HG03521 (cell line): ENCODE data around the gene MCF2L.

Source experiments
- ATAC-seq: cut with Tn5 transposase; IDR thresholded peaks from one replicate; pipeline ENCODE4 v1.9.1; 2021; ENCODE audit warnings: mild to moderate bottlenecking, moderate library complexity; ENCODE audit not compliant: unreplicated experiment

MCF2L gene

DNA sequence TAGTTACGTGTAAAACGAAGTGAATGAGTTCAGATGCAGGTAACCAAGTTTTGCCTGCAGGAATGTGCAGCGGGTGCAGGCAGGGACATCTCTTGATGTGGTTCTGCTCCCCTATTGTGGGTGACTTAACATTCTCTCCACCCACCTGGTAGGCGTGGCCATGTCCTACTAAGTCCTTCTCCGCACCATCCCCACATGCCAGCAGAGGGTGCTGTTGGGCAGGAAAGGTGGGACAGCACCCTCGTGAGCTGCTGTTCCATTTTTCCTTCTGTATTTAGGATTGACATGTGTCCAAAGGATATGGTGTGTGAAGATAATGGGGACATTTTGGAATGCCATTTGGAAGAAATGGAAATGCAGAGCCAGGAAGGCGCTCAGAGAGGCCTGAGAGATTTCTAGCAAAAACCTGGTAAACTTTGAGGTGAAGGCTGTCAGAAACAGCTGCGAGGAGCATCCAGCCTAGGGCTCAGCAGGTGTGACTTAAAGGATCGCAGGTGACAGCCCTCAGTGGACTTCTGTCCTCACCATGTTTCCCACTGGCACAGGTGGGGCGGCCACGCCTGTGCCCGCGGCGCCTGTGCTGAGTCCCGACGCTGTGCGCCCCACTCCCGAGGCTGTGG lies 26.2 kb upstream of the MCF2L start:
- peak; percentile 90 for ATAC-seq

DNA sequence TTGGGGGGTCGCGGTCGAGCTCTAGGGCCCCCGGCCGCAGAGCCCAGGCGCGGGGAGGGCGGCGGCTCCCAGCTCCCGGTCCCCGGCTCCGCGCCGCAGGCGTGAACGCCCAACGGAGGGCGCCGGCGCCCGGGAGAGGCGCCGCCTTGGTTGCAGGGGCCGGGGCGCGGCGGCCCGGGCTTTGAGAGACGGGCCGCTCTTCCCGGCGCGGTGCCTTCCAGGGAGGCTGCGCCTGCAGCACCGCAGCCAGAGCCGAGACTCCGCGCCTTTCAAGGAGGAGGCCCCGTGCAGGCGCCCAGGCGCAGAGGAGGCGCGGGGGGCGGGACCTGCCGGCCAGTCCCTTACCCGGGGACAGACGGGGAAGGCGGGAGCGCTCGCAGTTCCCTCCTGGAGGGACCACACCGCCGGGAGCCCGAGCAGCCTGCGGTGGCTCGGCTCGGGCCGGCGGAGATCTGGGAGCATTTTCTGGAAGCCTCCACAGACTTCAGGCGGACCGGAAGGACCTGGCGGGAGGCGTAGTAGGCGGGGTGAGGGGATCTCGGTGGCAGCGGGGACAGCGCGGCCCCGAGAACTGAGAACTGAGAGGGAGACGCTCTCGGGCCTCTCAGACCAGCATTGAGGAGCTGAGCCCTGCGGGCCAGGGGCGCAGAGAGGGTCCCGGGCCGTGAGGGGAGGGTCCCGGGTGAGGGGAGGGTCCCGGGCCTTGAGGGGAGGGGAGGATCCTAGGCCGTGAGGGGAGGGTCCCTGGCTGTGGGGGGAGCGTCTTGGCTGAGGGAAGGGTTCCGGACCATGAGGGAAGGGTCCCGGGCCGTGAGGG lies 25.5 kb upstream of the MCF2L start:
- ATAC-seq: peak; percentile 29

DNA sequence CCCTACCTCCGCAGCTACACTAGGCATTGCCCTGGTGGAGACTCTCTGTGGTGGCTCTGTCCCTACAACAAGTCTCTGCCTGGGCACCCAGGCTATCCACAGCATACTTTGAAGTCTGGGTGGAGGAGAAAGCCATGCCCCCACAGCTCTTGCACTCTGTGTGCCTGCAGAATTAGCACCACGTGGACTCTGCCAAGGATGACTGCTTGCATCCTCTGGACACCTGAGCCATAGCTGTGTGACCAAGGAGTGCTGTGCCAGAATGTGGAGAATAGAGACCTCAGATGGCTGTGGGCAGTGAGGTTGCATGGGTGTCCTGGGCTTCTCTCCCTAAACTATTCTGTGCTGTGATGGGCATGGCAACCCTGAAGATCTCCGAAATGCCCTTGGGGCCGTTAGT lies 21.2 kb upstream of the MCF2L start:
- no peak for ATAC-seq

DNA sequence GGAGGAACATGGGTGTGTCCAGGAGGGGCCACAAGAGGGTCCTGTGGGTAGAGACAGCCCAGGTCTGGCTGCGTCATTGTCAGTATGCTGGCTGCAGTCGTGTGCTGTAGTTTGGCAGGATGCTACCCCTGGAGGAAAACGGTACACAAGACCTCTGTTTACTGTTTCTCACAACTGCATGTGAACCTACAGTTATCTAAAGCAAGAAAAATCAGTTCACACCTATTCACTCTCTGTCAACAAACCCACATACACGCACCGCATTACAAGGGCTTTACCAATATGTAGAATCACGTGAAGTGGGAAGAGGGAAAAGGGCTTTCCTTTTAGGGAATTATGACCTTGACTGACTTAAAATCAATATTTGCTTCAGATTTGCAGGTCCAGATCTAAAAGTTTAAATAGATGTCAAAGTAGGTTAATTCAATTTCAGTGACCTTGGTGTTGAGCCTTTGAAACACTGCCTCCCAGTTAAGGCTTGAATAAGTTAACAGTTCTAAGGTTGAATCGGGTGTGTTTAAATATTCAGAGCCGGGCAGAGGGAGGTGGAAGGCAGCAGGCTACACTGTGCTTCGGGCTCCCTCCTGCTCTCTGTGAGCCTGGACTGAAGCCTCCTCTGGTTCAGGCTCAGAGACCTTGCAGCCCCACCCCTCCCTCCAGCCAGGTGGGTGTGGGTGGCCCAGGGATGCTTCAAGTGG lies 17.2 kb upstream of the MCF2L start:
- no peak for ATAC-seq

DNA sequence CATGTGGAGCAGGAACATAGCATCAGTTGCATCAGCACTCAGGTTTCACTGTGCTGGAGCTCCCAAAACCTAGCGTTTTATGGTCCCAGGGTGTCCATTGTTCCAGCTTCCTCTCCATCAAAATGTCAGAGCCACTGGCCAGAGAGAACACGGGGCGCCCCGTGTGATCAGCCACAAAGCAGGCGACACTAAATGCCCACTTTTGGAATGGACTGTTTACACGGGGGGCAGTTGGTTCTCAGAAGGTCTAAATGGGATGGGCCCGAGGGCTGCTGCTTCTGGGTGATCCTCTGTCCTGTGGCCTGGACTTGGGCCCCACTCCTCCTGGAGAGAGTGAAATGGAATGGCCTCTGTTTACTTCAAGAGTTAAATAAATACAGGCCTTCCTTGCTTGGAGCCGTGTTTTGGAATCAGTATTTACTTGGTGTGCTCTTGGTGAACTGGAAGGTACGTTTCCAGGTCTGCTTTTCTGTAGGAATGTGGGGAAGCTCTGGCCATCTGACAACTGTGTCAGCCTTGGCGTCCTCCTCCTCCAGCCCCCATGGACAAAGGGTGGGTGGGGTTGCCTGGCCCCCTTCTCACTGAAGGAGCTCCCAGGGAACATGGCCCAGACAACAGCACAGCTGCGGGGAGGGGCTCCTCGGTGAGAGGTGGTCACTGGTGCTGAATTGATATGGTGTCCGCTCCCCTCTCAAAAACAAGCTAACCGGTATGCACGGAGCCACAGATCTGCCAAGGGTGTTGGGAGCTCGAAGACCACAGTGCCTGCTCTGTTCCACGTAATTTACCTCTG lies 16.1 kb upstream of the MCF2L start:
- no peak for ATAC-seq

DNA sequence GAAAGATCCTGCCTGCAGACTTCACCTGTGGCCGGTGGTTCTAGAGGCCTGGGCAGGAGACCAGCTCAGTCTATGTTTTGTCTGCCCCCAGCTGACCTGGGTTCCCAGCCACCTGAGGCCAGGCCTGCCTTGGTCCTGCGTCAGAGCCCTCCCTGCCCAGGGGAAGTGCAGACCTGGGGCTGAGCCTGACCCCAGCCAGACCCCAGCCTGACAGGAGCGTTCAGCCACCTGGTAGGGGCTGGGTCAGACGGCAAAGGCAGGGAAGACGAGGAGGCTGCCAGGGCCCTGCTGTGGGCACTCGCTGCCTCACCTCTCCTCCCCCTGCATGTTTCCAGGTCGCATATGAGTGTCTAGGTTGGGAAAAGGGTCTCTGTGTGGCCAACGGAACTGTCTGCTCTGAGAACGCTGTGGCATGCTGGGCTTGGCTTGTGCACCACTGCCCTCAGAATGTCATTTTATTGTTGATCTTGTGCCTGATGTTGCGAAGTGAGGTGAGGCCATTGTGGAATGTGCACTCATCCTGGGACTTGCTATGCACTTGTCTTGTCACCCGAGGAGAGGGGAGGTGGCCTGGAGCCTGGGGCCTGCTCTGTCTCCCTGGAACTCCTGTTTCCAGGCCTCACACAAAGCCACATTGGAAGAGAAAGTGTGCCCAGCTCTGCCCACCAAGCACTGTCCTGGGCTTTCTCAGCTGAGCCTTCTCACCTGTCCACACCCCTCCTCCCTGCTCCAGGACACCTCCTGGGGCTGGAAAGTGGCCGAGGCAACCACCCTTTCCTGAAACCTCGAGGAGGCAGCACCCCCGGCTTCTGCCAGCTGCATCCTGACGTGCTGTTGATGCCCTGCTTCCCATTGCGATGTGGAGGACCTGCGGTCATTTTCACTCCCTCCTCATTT lies 15.2 kb upstream of the MCF2L start:
- no peak for ATAC-seq

DNA sequence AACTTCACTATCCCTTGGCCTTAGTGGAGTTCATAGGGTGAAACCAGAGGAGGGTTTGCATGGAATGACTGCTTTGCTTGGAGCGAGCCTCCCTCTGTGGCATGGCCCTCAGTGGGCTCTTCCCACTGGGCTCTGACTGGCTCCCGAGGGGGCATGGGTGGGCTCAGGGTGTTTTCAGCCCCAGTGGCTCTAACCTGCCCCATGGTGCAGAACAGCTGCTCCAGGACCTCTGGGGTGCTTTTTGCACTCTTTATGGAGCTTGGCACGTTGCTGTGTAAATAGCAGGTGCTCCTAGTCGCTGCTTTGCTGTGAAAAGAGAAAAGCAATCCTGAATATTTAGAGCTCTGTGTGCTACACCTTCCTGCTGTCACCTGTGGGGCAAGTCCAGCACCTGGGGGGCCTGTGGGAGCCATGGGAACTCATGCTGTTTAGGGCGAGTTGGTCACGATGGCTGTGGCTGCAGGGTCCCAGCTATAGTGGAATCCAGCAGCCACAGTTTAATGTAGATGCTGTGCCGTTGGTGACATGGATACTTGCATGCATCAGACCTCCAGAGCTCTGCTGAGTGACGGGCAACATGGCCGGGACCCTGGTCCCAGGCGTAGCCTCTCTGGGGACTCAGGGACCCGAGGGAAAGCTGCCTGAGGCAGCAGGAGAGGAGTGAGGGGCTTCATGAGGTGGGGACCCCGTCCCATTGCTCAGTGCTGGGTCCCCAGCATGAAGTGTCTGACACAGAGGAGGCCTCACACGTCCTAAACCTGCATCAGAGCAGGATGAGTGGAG lies 14.3 kb upstream of the MCF2L start:
- no peak for ATAC-seq

DNA sequence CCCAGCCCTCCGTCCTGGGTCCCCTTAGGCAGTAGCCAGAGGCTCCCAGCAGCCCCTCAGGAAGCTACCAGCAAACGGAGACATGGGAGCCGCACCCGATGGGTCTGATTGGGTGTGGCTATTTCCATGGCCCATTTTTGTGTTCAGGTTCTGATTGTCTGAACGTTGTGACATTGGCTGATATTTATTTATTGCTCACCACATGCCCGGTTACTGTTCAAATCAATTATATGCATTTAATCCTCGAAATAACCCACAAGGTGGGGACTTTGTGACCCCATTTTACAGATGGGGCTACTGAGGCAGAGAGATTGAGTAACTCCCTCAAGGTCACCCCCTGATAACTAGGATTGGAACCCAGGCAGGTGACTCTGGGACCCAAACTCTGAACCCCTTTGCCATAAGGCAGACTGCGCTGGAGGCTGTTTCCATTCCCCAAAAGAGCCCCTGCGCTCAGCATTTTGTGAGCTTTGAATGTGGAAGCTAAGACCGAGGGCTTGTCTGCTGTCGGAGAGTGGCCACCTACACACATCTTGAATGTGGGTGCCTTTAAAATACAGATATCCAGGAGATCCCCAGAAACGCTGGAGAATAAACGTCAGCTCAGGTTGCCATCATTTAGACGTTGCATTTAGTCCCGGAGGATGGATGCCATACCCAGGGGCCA lies 13.6 kb upstream of the MCF2L start:
- ATAC-seq: no peak

DNA sequence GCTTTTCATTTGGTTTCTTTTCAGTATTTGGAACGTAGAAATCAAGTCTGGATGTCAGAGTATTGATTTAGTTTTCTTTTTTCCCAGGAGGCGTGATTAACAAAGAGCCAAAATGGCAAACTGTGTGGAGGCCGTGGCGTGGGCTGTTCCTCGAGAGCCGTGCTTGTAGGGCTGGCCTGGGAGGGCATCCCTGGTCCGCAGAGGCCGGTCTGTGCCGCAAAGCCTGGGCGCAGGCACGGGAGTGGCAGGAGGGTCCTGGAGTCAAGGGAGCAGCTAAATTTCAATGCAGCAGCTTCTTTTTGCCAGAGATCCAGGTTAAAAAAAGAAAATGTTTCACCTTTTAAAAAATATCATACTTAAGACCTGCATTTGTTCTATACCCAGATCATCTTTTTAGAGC lies 13.1 kb upstream of the MCF2L start:
- ATAC-seq: no peak

DNA sequence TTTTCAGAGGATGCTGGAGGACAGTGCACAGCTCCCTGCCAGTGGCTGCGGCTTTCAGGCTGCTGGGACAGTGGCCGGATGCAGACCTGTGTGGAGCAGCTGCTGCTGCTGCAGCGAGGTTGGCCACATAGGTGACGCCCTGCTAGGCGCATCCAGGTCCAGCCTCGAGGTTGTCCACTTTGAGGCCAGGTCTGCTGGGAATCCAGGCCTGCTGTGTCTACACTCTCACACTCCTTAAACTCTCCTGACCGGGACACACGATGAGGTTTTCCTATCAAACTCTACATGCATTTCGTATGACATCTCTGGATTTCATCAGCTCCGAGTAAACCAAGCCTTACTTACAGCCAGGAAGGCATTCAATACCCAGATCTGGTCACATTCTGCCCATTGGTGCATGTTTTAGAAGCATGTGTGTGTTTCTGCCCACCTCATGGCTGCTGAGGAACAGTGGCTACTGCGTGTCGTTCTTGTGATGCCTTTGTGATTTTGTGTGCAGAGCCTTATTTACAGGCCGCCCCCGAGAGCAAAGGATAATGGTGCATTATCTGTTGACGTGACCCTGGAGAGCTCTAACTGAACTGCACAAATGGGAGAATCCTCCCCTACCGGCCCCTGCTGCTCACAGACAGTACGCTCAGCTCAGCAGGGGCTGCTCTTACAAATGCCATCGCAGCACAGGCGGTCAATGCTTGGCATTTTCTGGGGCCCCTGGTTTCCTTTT lies 12.3 kb upstream of the MCF2L start:
- ATAC-seq: no peak

DNA sequence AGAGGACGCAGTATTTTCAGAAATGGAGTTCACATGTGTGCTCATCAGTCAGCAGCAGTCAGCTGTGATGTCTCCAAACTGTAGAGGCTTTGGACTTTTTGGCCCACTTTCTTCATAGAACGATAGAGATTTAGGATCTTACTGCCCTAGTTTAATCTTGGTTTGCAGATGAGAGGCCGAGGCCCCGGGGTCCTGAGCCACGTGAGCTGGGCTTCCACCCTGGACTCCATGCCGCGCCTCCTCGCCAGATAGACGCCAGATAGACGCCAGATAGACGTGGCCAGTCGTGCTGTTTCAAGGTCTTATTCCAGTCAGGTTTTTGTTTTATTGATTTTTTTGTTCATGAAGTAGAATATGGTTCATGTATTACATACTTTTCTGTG lies 11.7 kb upstream of the MCF2L start:
- ATAC-seq: no peak

DNA sequence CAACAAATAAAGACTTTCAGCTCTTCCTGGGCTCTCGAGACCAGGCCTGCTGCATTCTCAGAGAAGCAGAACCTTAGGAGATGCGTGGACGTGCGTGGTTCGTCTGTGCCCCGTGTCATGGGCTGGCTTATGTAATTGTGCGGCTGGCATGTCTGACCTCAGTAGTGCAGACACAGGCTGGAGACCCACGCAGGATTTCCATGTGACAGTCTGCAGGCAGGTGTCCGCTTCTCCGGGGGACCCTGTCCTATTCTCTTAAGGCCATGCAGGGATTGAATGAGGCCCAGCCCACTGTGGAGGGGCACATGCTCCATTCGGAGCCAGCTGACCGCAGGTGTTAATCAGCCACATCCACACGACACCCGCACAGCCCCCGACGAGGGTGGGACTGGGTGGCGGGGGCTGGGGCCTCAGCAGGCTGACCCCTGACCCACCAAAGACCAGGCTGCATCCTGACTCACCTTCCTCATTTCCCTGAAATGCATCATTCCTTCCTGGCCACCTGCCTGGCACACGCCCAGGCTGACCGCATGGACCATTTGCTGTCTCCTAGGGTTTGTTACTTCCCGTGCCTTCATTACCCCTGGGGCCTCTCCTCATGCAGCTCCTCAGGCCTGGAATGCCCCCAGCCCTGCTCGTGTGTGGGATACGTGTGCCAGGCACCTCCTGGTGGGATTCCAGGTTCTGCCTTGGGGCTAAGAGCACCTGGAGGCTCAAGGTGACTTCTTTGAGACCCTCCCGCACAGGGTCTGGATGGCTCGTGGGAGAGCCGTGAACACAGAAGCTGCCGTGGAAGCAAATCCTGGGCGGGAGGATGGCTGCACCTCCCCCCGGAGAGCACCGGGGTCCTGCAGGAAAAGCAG lies 10.7 kb upstream of the MCF2L start:
- ATAC-seq: no peak

DNA sequence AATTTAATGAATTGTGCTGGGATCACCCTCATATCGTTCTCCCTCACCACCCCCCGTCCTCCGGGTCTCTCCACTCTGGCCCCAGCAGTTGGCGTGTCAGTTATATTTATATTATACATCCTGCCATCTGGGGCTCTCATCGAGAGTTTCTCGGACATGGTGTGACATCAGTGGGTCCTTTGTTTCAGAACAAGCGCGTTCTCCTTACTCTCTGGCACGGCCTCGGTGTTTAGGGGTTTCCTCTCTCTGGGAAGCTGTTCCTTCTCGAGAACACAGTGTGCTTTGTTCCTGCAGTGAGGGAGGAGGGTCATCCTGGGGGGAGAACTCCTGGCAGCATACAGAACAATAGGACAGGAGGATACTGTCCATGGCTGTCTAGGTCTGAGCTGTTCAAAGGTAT lies 9.8 kb upstream of the MCF2L start:
- no peak for ATAC-seq

DNA sequence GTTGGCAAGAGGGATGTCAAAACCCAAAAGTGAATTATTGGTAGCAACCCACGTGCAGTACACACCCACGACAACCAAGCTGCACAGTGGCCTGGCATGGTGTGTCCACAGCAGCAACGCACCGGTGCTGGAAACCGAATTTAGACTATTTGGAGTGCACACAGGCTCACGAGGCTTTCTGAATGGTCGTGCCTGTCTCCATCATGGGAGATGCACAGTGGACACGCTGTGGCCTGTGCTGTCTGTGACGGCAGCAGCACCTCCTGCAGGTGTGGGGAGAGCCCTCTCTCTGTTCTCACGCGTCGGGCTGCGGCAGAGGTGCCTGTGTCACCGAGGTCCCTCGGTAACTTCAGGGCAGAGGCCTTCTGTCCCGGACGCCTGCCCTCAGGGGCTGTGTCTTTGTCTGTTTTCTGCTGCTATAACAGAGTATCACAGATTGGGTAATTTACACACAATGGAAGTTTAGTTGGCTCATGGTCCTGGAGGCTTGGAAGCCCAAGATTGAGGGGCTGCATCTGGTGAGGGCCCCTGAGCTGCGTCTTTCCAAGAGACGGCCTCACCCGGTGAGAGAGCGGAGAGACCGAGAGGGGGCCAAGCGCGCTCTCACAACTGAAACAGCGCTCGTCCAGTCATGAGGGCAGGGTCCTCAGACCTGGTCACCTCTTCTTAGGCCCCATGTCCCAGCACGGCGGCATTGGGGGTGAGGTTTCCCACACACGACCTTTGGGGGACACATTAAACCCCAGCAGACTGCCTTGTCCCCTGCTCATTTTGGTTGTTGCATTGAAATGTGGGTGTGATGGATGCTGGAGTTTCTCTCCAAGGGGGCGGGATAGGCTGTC lies 9.1 kb upstream of the MCF2L start:
- no peak for ATAC-seq

DNA sequence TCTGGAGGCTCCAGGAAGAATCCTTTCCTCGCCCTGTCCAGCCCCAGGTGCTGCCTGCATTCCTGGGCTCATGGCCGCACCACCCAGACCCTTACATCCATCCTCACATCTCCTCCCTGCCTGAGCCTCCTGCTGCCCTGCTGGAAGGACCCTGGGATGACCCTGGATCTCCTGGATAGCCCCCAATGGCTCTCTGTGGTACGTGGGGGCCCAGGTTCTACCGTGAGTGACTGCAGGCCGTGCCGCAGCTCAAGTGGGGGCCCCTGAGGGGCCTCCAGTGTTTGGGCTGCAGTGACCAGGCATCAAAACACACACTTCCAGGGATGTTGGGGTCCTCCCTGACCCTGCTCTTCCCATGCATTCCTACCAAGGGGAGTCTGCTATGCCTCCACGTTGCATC lies 8.3 kb upstream of the MCF2L start:
- no peak for ATAC-seq
